Caco-2 (cell line): ENCODE measurements around the gene SH3BP5. TPM values are rescaled to one million over a fixed set of nuclear protein-coding genes. Genes with fewer than 3 reads are reported as not detected.

ENCODE experiments used
- BruUV-seq: library from RNA; stranded (reverse); fragments of 400-500 nt; replicated peaks from 2 replicates; lab custom pipeline; 2021; lab: Mats Ljungman, UMichigan
- CTCF ChIA-PET: fragments of 300-600 bp; sonication (Branson Sonifier 250); formaldehyde crosslinking; loops from one replicate; lab custom pipeline; 2022; ENCODE audit warnings: antibody characterized with exemption; lab: Charles Lee
- POLR2A ChIA-PET: fragments of 300-600 bp; sonication (Branson Sonifier 250); formaldehyde crosslinking; loops from one replicate; lab custom pipeline; 2022; ENCODE audit warnings: antibody characterized with exemption; lab: Charles Lee
- DNase-seq, 2 experiments: peaks; one replicate each; pipeline versions ENCODE4 v3.0.0 to v3.0.0-alpha.2; 2020 to 2022
- H3K27me3 ChIP-seq: replicated peaks from 2 replicates; pipeline ENCODE4 v1.6.0; 2011; ENCODE audit warnings: low read length; ENCODE audit not compliant: control insufficient read depth, insufficient read depth
- H3K36me3 ChIP-seq: 2 replicates; pipeline ENCODE4 v1.5.1; 2011; ENCODE audit warnings: low read length; ENCODE audit not compliant: control insufficient read depth, insufficient read depth
- H3K4me1 ChIP-seq: fragments of 250-450 bp; sonication (Bioruptor Pico); 2 replicates; pipeline ENCODE4 v1.5.1; 2020; ENCODE audit warnings: mild to moderate bottlenecking
- H3K4me3 ChIP-seq: 2 replicates; pipeline ENCODE4 v1.5.1; 2011; ENCODE audit warnings: low read depth, mild to moderate bottlenecking, control low read depth, low read length
- H3K9me3 ChIP-seq: fragments of 250-450 bp; sonication (Bioruptor Pico); 2 replicates; pipeline ENCODE4 v1.5.1; 2020; ENCODE audit warnings: mild to moderate bottlenecking, moderate library complexity
- H3K27ac Mint-ChIP-seq: one replicate; pipeline ENCODE4 v1.8.0; 2022; ENCODE audit warnings: mixed read lengths; ENCODE audit not compliant: unreplicated experiment
- H3K27me3 Mint-ChIP-seq: one replicate; pipeline ENCODE4 v1.8.0; 2022; ENCODE audit warnings: mixed read lengths; ENCODE audit not compliant: insufficient read depth, unreplicated experiment
- H3K36me3 Mint-ChIP-seq: one replicate; pipeline ENCODE4 v1.8.0; 2022; ENCODE audit warnings: mild to moderate bottlenecking, mixed read lengths; ENCODE audit not compliant: insufficient read depth, unreplicated experiment
- H3K4me1 Mint-ChIP-seq: one replicate; pipeline ENCODE4 v1.8.0; 2022; ENCODE audit warnings: low read depth, mixed read lengths; ENCODE audit not compliant: unreplicated experiment
- H3K4me3 Mint-ChIP-seq: one replicate; pipeline ENCODE4 v1.8.0; 2022; ENCODE audit warnings: mild to moderate bottlenecking, moderate library complexity, mixed read lengths; ENCODE audit not compliant: unreplicated experiment
- H3K9me3 Mint-ChIP-seq: one replicate; pipeline ENCODE4 v1.8.0; 2022; ENCODE audit warnings: mixed read lengths; ENCODE audit not compliant: unreplicated experiment
- intact Hi-C: fragments of 100-400 bp; cut with micrococcal nuclease; formaldehyde crosslinking; loops from one replicate; pipeline ENCODE4 v1.10.0; 2022; ENCODE audit not compliant: unreplicated experiment
- total RNA-seq: library from RNA; stranded (reverse); gene quantifications from 2 replicates; pipeline ENCODE4 v1.2.3, GENCODE V29; 2022
- TF ChIP-seq, protein P1 (sequence below), 2 experiments: fragments of 200-600 bp in 1 of 2; IDR thresholded peaks; 1 replicate in 1 of 2; 2 replicates in 1 of 2; pipeline versions ENCODE4 v1.5.1 to v1.8.0; 2011 to 2022; ENCODE audit warnings: antibody characterized with exemption in 1 of 2, control low read depth in 1 of 2, inconsistent platforms in 1 of 2, low read depth in 1 of 2, low read length in 1 of 2, mild to moderate bottlenecking in 1 of 2, moderate library complexity in 1 of 2; ENCODE audit not compliant: insufficient read depth in 1 of 2, severe bottlenecking in 1 of 2, unreplicated experiment in 1 of 2

Gene SH3BP5
- total RNA-seq, 1 experiment from 2014 or later, result 26.1 TPM

DNA sequence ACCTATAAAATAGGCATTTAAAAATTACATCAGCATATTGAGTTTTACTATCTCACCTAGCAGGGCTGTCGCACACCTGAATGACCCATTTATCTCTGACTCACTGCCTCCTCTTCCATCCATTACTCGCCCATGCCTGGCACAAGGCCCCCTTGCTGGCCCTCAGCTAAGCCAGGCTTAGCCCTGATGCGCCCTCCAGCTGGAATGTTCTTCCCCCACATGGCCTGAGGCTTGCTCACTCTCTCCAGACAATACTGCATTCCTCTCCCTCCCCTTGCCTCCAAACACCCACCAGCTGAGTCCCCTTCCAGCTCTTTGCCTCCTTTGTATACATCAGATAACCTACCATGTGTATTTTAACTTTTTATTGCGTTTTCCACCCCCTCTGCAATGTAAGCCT is 7.2 kb downstream of the SH3BP5 start:
- TF ChIP-seq, protein P1, sequence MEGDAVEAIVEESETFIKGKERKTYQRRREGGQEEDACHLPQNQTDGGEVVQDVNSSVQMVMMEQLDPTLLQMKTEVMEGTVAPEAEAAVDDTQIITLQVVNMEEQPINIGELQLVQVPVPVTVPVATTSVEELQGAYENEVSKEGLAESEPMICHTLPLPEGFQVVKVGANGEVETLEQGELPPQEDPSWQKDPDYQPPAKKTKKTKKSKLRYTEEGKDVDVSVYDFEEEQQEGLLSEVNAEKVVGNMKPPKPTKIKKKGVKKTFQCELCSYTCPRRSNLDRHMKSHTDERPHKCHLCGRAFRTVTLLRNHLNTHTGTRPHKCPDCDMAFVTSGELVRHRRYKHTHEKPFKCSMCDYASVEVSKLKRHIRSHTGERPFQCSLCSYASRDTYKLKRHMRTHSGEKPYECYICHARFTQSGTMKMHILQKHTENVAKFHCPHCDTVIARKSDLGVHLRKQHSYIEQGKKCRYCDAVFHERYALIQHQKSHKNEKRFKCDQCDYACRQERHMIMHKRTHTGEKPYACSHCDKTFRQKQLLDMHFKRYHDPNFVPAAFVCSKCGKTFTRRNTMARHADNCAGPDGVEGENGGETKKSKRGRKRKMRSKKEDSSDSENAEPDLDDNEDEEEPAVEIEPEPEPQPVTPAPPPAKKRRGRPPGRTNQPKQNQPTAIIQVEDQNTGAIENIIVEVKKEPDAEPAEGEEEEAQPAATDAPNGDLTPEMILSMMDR (IDR thresholded peaks at IDR 0.05; ENCODE audit: insufficient read depth in 1 of 2, low read depth in 1 of 2, low read length in 1 of 2, severe bottlenecking in 1 of 2, unreplicated experiment in 1 of 2), result no peak
- DNase-seq, result peak; percentile 69 to 76
- ChIA-PET CTCF (interaction anchor here (0.6 to 2.2 kb wide), 3 partner anchors 15 to 125 kb away, joined by 3 to 10 read pairs (median 4); no protein-coding TSS in a partner anchor), POLR2A (no interaction called here)
- H3K4me1 Mint-ChIP-seq, result peaks cover 23% of the 10 kb centered on the region
- no TSS peak for BruUV-seq
- H3K9me3 ChIP-seq, result no peaks in the 10 kb centered on the region
- no peaks in the 10 kb centered on the region for H3K9me3 Mint-ChIP-seq
- intact Hi-C loops, result loop anchor here (1.0 to 2.0 kb wide), 2 partner anchors 14 to 20 kb away; no protein-coding TSS in a partner anchor
- no peaks in the 10 kb centered on the region for H3K36me3 ChIP-seq
- H3K27me3 Mint-ChIP-seq, result no peaks in the 10 kb centered on the region
- H3K4me3 ChIP-seq, result no peak overlapping the region
- peak overlapping the region; percentile 21 for H3K4me3 Mint-ChIP-seq
- H3K36me3 Mint-ChIP-seq, result peaks cover 12% of the 10 kb centered on the region
- peaks cover 35% of the 10 kb centered on the region for H3K4me1 ChIP-seq
- no peaks in the 10 kb centered on the region for H3K27me3 ChIP-seq
- H3K27ac Mint-ChIP-seq, result peak overlapping the region; percentile 79

- H3K9me3 ChIP-seq, result no peaks in the 10 kb centered on the region
- no peak for DNase-seq
- no peak overlapping the region for H3K4me3 Mint-ChIP-seq
- H3K36me3 ChIP-seq, result no peaks in the 10 kb centered on the region
- H3K27me3 ChIP-seq, result no peaks in the 10 kb centered on the region
- CTCF ChIA-PET, result interaction anchor here (0.6 to 2.2 kb wide), 3 partner anchors 14 to 57 kb away, joined by 3 to 10 read pairs (median 5); no protein-coding TSS in a partner anchor
- no peak overlapping the region for H3K4me3 ChIP-seq
- intact Hi-C loops, result loop anchor here (2.0 kb wide), 1 partner anchor 14 kb away; no protein-coding TSS in a partner anchor
- peaks cover 8% of the 10 kb centered on the region for H3K36me3 Mint-ChIP-seq
- H3K27ac Mint-ChIP-seq, result peak overlapping the region; percentile 79
- POLR2A ChIA-PET, result interaction anchor here (1.4 kb wide), 1 partner anchor 14 kb away, joined by 3 read pairs; no protein-coding TSS in a partner anchor
- no peaks in the 10 kb centered on the region for H3K27me3 Mint-ChIP-seq
- H3K4me1 ChIP-seq, result peaks cover 44% of the 10 kb centered on the region
- peaks cover 30% of the 10 kb centered on the region for H3K4me1 Mint-ChIP-seq
- TF ChIP-seq, protein P1 (IDR thresholded peaks at IDR 0.05; ENCODE audit: insufficient read depth in 1 of 2, low read depth in 1 of 2, low read length in 1 of 2, severe bottlenecking in 1 of 2, unreplicated experiment in 1 of 2), result no peak
- H3K9me3 Mint-ChIP-seq, result no peaks in the 10 kb centered on the region
- BruUV-seq, result no TSS peak
Measured at GRCh38 chr3:15324379-15324808, 8.0 kb downstream of the SH3BP5 start.

GRCh38 chr3:15323063-15323462 is 9.3 kb downstream of the SH3BP5 start:
- no TSS peak for BruUV-seq
- H3K36me3 ChIP-seq, result no peaks in the 10 kb centered on the region
- ChIA-PET POLR2A (interaction anchor here (1.4 kb wide), 1 partner anchor 13 kb away, joined by 3 read pairs; no protein-coding TSS in a partner anchor), CTCF (interaction anchor here (0.6 to 1.1 kb wide), 2 partner anchors 55 to 858 kb away, joined by 3 to 6 read pairs; no protein-coding TSS in a partner anchor)
- TF ChIP-seq, protein P1 (IDR thresholded peaks at IDR 0.05; ENCODE audit: insufficient read depth in 1 of 2, low read depth in 1 of 2, low read length in 1 of 2, severe bottlenecking in 1 of 2, unreplicated experiment in 1 of 2), result no peak
- no peak for DNase-seq
- intact Hi-C loops, result no loop called here
- H3K27me3 Mint-ChIP-seq, result no peaks in the 10 kb centered on the region
- peaks cover 53% of the 10 kb centered on the region for H3K4me1 ChIP-seq
- no peak overlapping the region for H3K4me3 Mint-ChIP-seq
- H3K27ac Mint-ChIP-seq, result no peak overlapping the region
- H3K4me3 ChIP-seq, result no peak overlapping the region
- H3K4me1 Mint-ChIP-seq, result peaks cover 33% of the 10 kb centered on the region
- no peaks in the 10 kb centered on the region for H3K9me3 ChIP-seq
- H3K9me3 Mint-ChIP-seq, result no peaks in the 10 kb centered on the region
- no peaks in the 10 kb centered on the region for H3K27me3 ChIP-seq
- peaks cover 6% of the 10 kb centered on the region for H3K36me3 Mint-ChIP-seq
